Measurements from ENCODE around the gene RFPL1.

Gene RFPL1

DNA sequence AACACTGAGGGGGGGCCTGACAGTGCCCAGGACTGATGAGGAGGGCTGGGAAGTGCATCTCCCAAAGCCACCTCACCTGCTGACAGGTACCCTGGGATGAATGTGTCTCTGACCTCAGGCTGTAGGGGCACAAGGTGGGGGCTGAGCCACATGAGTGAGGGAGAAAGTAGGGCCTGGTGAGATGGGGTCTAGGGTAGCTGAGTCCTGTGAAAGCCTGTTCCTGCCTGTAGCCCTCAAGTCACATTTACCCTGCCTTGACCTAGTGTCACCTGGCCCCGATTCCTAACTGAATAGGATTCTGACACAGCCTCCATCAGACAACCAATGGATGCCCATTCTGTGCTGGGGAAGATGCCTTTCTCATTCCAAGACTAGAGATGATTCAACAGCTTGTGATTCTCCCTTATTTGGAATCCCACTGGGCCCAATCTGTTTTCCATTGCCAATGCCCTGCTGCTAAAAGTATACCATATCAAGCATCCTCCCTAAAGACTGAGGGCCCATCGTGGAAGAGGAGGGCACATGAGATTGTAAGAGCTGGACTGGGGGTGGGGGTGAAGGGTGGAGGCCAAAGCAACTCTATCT lies 11.1 kb upstream of the RFPL1 start:
- peak; percentile 21 for DNase-seq (ENCODE audit: low spot score)
- TF ChIP-seq, protein P1, sequence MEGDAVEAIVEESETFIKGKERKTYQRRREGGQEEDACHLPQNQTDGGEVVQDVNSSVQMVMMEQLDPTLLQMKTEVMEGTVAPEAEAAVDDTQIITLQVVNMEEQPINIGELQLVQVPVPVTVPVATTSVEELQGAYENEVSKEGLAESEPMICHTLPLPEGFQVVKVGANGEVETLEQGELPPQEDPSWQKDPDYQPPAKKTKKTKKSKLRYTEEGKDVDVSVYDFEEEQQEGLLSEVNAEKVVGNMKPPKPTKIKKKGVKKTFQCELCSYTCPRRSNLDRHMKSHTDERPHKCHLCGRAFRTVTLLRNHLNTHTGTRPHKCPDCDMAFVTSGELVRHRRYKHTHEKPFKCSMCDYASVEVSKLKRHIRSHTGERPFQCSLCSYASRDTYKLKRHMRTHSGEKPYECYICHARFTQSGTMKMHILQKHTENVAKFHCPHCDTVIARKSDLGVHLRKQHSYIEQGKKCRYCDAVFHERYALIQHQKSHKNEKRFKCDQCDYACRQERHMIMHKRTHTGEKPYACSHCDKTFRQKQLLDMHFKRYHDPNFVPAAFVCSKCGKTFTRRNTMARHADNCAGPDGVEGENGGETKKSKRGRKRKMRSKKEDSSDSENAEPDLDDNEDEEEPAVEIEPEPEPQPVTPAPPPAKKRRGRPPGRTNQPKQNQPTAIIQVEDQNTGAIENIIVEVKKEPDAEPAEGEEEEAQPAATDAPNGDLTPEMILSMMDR (IDR thresholded peaks at IDR 0.05), result no peak
- Histone ChIP-seq H3K27ac (no peak overlapping the region), H3K4me3 (no peak overlapping the region)

DNA sequence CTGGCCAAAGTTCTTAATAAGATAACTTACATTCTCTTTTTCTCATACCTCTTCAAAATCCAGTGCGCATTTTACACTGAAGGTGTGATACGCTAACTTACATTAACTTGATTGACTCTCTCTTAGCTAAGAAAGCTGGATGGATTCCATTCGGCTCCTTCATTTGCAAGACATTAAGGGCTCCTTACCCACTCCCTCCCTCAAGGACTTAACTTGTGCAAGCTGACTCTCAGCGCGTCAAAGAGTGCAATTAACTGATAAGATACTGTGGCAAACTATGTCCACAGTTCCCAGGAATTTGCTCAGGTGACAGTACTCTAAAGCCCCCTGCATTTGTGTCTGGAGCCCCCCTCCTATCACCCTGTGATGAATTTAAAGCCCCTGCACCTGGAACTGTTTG lies 6.4 kb upstream of the RFPL1 start:
- Histone ChIP-seq H3K27ac (no peak overlapping the region), H3K4me3 (no peak overlapping the region)
- TF ChIP-seq, protein P1 (IDR thresholded peaks at IDR 0.05), result no peak
- DNase-seq (ENCODE audit: low spot score), result peak; percentile 26

DNA sequence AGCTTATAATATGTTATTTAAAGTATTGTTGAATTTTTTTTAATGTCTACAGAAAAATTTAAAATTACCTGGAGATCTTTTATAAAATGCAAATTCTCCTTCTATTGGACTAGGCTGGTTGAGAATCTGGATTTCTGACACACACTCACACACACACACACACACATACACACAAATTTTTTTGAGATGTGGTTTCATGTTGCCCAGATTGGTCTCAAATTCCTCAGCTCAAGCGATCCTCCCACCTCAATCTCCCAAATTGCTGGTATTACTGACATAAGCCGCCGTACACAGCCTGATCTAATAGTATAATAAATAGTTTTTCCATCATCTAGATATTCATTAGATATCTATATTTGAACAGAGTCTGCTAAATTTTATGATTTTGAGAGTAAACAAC lies 4.5 kb upstream of the RFPL1 start:
- no peak overlapping the region for H3K27ac ChIP-seq
- no peak overlapping the region for H3K4me3 ChIP-seq
- DNase-seq (ENCODE audit: low spot score), result no peak
- TF ChIP-seq, protein P1 (IDR thresholded peaks at IDR 0.05), result no peak

DNA sequence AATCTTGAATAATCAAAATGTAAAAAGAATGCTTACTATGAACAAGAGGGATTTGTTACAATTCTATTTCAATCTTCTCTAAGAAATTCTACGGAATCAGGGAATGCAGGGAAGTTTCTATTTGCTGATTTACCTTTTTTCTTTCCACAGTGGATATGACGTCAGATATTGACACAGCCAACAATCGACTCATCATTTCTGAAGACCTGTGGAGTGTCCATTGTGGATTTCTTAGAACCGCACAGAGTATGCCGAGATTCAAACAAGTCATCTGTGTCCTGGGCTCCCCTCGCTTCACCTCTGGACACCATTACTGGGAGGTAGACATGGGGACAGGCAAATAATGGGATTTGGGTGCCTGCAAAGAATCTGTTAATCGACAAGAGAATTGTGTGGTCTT lies 4.1 kb upstream of the RFPL1 start:
- no peak overlapping the region for H3K27ac ChIP-seq
- TF ChIP-seq, protein P1 (IDR thresholded peaks at IDR 0.05), result no peak
- no peak for DNase-seq (ENCODE audit: low spot score)
- H3K4me3 ChIP-seq, result no peak overlapping the region

DNA sequence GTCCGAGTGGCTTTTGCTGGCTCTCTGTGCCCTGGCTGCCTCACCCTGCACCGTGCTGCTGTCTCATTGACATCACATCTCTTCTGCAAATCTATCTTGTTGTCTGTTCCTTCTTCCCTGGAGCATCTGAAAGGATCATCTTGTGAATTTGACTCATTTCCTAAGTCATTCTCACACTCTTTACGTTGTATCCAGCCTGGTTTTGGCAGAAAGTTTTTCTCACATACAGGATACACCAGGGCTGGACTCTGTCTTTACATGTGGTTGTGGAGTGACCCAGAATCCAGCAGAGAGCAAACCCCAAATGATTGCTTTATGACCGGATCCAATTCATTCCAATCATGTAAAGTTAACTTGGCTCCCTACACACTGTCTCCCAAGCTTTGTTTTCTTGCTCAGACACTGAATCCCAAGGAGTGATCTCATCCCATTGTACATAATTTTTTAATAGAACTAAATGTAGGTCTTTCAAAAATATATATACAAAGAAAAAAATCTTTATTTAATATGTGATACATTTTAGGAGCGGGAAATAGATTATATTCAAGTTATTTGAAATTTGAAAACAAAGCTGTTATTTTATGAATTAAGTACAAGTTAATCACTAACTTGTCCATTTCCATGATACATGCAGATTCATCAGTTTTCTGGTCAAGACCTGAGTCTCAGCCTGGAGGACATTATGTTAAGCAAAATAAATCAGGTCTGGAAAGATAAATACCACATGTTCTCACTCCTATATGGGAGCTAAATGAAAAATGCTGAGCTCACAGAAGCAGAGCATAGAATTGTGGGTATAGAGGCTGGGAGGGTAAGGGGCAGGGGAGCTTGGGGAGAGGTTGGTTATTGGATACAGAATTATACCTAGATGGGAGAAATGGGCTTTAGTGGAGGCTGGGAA lies 2.9 kb upstream of the RFPL1 start:
- TF ChIP-seq, protein P1 (IDR thresholded peaks at IDR 0.05), result no peak
- DNase-seq (ENCODE audit: low spot score), result peak; percentile 9
- Histone ChIP-seq H3K27ac (no peak overlapping the region), H3K4me3 (no peak overlapping the region)

DNA sequence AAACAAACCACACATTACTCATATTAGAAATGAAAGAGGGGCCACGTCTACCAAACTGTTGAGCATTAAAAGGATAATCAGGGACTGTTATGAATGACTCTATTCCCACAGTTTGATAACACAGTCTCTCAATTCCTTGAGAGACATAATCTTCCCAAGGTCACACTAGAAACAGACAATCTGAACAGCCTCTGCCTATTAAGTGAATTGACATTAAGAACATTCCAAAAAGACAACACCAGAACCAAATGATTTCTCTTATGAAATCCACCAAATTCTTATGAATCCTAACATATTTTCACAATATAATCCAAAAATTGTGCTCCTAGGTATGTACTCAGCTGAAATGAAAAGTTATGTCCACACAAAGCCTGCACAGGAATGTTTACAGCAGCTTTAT lies 4.6 kb downstream of the RFPL1 start:
- TF ChIP-seq, protein P1 (IDR thresholded peaks at IDR 0.05), result no peak
- Histone ChIP-seq H3K4me3 (no peak overlapping the region), H3K27ac (no peak overlapping the region)
- DNase-seq (ENCODE audit: low spot score), result no peak

DNA sequence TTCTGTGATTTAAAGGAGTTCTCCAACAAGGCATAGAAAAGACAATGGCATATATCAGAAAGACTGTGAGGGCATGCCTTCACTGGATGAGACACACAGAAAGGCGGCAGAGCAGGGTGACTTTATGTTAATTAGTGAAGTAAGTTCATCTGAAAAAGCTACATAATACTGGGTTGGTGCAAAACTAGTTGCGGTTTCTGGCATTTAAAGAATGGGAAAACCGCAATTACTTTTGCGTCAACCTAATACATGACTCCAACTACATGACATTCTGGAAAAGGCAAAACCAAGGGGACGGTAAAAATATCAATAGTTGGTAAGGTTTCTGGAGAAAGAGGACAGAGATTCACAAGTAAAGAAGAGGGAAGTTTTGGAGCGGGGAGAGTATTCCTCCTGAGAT lies 5.1 kb downstream of the RFPL1 start:
- Histone ChIP-seq H3K4me3 (no peak overlapping the region), H3K27ac (no peak overlapping the region)
- no peak for DNase-seq (ENCODE audit: low spot score)
- TF ChIP-seq, protein P1 (IDR thresholded peaks at IDR 0.05), result no peak

Data from coronary artery (tissue), 2 donors.